Measurements from ENCODE around the gene YIPF2. TPM values are rescaled to one million over a fixed set of nuclear protein-coding genes. Genes with fewer than 3 reads are reported as not detected.
A peak's percentile ranks its signal among the peaks of the same experiment; 100 is the strongest.

The YIPF2 gene
- total and polyA plus RNA-seq, 2 donors from 2014 or later = 64.7 to 70.3 TPM

DNA sequence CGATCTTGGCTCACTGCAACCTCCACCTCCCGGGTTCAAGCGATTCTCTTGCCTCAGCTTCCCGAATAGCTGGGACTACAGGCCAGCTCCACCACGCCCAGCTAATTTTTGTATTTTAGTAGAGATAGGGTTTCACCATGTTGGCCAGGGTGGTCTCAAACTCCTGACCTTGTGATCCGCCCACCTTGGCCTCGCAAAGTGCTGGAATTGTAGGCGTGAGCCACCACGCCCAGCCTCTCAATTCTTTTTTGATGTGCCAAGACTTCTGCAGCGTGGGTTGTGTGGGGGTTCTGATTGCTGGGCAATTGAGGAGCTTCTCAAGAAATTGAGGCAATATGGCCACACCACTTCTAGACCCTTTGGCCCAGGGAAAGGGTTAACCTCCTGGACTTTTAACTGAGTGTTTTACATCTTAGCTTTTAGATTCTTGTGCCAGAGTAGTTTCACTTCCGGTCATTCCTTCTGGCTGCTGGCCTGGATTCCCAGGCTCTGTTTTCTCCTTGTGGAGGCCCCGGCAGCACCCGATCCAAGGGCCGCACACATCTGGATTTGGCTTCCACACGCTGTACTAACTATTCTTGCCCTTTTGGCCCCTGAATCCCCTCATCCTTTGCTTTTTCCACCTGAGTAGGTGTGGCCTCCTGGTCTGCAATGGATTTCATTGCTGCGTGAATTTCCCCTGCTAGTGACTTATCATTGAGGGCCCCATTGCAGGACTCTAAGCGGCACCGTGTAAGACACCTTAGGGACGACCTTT, 47.1 kb upstream of the YIPF2 start:
- Histone ChIP-seq H3K4me1 (ENCODE audit: control insufficient read depth in 2 of 3, insufficient read depth in 2 of 3, low read depth in 1 of 3, low read length in 3 of 3) (peaks cover 0 to 36% (median 32%) of the 10 kb centered on the region in 3 donors), H3K36me3 (ENCODE audit: control insufficient read depth in 2 of 3, insufficient read depth in 3 of 3, low read length in 3 of 3) (no peaks in the 10 kb centered on the region), H3K9ac (ENCODE audit: low read length in 3 of 3) (peak overlapping the region in 2 of 3 donors; percentile 43 to 76), H3K27ac (ENCODE audit: low read depth in 2 of 2, low read length in 2 of 2) (peak overlapping the region; percentile 76 to 85), H3K27me3 (ENCODE audit: control insufficient read depth, insufficient read depth, low read length) (no peaks in the 10 kb centered on the region), H3K4me3 (ENCODE audit: low read length in 3 of 3) (peak overlapping the region; percentile 14 to 45 (median 25)), H3K9me3 (ENCODE audit: control insufficient read depth in 2 of 3, insufficient read depth in 1 of 3, low read length in 3 of 3) (no peaks in the 10 kb centered on the region)
- intact Hi-C loops (cut with DNase I) = no loop called here
- FAIRE-seq (no peak), DNase-seq (peak in 3 of 5 donors; percentile 38 to 88 (median 49))
- no peak for TF ChIP-seq CTCF (IDR thresholded peaks at IDR 0.05; ENCODE audit: borderline replicate concordance, extremely low read depth, insufficient read depth)

DNA sequence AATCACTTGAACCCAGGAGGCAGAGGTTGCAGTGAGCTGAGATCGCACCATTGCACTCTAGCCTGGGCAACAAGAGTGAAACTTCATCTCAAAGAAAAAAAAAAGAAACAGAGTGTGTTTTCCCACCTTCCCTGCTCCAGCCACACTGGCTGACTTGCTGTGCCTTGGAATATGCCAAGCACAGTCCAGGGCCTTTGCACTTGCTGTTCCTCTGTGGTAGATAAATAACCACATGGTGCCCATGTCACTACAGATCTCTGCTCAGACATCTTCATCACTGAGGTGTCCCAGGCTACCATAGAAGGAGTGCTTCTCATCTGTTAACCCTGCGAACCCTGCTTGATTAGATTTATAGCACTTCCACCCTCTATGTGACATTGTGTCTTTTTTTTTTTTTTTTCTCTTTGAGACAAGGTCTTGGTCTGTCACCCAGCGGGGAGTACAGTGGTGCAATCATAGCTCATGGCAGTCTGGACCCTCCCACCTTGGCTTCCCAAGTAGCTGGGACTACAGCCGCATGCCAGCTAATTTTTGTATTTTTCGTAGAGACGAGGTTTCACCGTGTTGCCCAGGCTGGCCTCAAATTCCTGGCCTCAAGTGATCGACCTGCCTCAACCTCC, 42.8 kb upstream of the YIPF2 start:
- intact Hi-C loops (cut with DNase I) = no loop called here
- no peak for TF ChIP-seq CTCF (IDR thresholded peaks at IDR 0.05; ENCODE audit: borderline replicate concordance, extremely low read depth, insufficient read depth)
- Histone ChIP-seq H3K27me3 (ENCODE audit: control insufficient read depth, insufficient read depth, low read length) (no peaks in the 10 kb centered on the region), H3K4me3 (ENCODE audit: low read length in 3 of 3) (no peak overlapping the region), H3K27ac (ENCODE audit: low read depth in 2 of 2, low read length in 2 of 2) (no peak overlapping the region), H3K9me3 (ENCODE audit: control insufficient read depth in 2 of 3, insufficient read depth in 1 of 3, low read length in 3 of 3) (no peaks in the 10 kb centered on the region), H3K9ac (ENCODE audit: low read length in 3 of 3) (no peak overlapping the region), H3K4me1 (ENCODE audit: control insufficient read depth in 2 of 3, insufficient read depth in 2 of 3, low read depth in 1 of 3, low read length in 3 of 3) (peaks cover 2 to 25% (median 18%) of the 10 kb centered on the region in 3 donors), H3K36me3 (ENCODE audit: control insufficient read depth in 2 of 3, insufficient read depth in 3 of 3, low read length in 3 of 3) (no peaks in the 10 kb centered on the region)
- DNase-seq (peak in 1 of 5 donors; percentile 12), FAIRE-seq (no peak)

GRCh38 chr19:10968527-10969135, 40.2 kb upstream of the YIPF2 start:
- H3K27me3 ChIP-seq (ENCODE audit: control insufficient read depth, insufficient read depth, low read length) = no peaks in the 10 kb centered on the region
- FAIRE-seq (no peak), DNase-seq (peak in 3 of 5 donors; percentile 48 to 57 (median 54))
- no peaks in the 10 kb centered on the region for H3K9me3 ChIP-seq (ENCODE audit: control insufficient read depth in 2 of 3, insufficient read depth in 1 of 3, low read length in 3 of 3)
- TF ChIP-seq CTCF (IDR thresholded peaks at IDR 0.05; ENCODE audit: borderline replicate concordance, extremely low read depth, insufficient read depth) = no peak
- peaks cover 2 to 12% (median 7%) of the 10 kb centered on the region in 3 donors for H3K4me1 ChIP-seq (ENCODE audit: control insufficient read depth in 2 of 3, insufficient read depth in 2 of 3, low read depth in 1 of 3, low read length in 3 of 3)
- intact Hi-C loops (cut with DNase I) = no loop called here
- no peak overlapping the region for H3K9ac ChIP-seq (ENCODE audit: low read length in 3 of 3)
- H3K27ac ChIP-seq (ENCODE audit: low read depth in 2 of 2, low read length in 2 of 2) = peak overlapping the region; percentile 63 to 72
- H3K4me3 ChIP-seq (ENCODE audit: low read length in 3 of 3) = no peak overlapping the region
- H3K36me3 ChIP-seq (ENCODE audit: control insufficient read depth in 2 of 3, insufficient read depth in 3 of 3, low read length in 3 of 3) = peaks cover 0 to 3% (median 0%) of the 10 kb centered on the region in 3 donors

Data from kidney (tissue), 14 donors.